Osteoblast (primary cell): ENCODE measurements around the gene EHD2. TPM values are rescaled to one million over a fixed set of nuclear protein-coding genes. Genes with fewer than 3 reads are reported as not detected.
A peak's percentile ranks its signal among the peaks of the same experiment; 100 is the strongest.

Experiments
- DNase-seq: peaks from one replicate; pipeline ENCODE4 v3.0.0; 2011; ENCODE audit warnings: low spot score, mixed read lengths; ENCODE audit not compliant: insufficient read length; ENCODE audit errors: missing footprints
- H2AFZ ChIP-seq: 2 replicates; pipeline ENCODE4 v1.6.0; 2011; ENCODE audit warnings: mild to moderate bottlenecking, low read length
- H3K27ac ChIP-seq: 2 replicates; pipeline ENCODE4 v1.5.1; 2011; ENCODE audit warnings: mild to moderate bottlenecking, low read depth, low read length, moderate library complexity
- H3K27me3 ChIP-seq: 2 replicates; pipeline ENCODE4 v1.6.0; 2012; ENCODE audit warnings: mild to moderate bottlenecking, control low read depth, inconsistent platforms, low read length, moderate library complexity; ENCODE audit not compliant: insufficient read depth
- H3K36me3 ChIP-seq: 2 replicates; pipeline ENCODE4 v1.5.1; 2011; ENCODE audit warnings: mild to moderate bottlenecking, low read length, control low read depth, moderate library complexity; ENCODE audit not compliant: insufficient read depth
- H3K4me1 ChIP-seq: 2 replicates; pipeline ENCODE4 v1.5.1; 2011; ENCODE audit warnings: mild to moderate bottlenecking, low read length, control low read depth, moderate library complexity; ENCODE audit not compliant: insufficient read depth
- H3K4me2 ChIP-seq: 2 replicates; pipeline ENCODE4 v1.6.0; 2011; ENCODE audit warnings: mild to moderate bottlenecking, low read length; ENCODE audit not compliant: insufficient read depth
- H3K4me3 ChIP-seq: fragments of 200-600 bp; sonication (generic); 3 replicates; pipeline ENCODE4 v1.5.1; 2012; ENCODE audit warnings: mild to moderate bottlenecking, low read length, inconsistent platforms; ENCODE audit not compliant: insufficient read depth
- H3K79me2 ChIP-seq: 2 replicates; pipeline ENCODE4 v1.6.0; 2012; ENCODE audit warnings: mild to moderate bottlenecking, low read length, control low read depth, inconsistent platforms; ENCODE audit not compliant: insufficient read depth
- H3K9me3 ChIP-seq: 2 replicates; pipeline ENCODE4 v1.5.1; 2011; ENCODE audit warnings: low read depth, low read length, control low read depth
- H4K20me1 ChIP-seq: 2 replicates; pipeline ENCODE4 v1.6.0; 2012; ENCODE audit warnings: mild to moderate bottlenecking, low read length, control low read depth; ENCODE audit not compliant: insufficient read depth
- CTCF ChIP-seq: IDR thresholded peaks from 2 replicates; pipeline ENCODE4 v1.5.1; 2011; ENCODE audit warnings: mild to moderate bottlenecking, low read depth, low read length, moderate library complexity; ENCODE audit errors: extremely low read depth
- total RNA-seq: library from RNA; depleted of rRNA; stranded (reverse); fragments of >200 nt; gene quantifications from 2 replicates; pipeline ENCODE4 v1.2.3, GENCODE V29; 2012

Gene EHD2
- total RNA-seq, 1 donor = 144 TPM

- Histone ChIP-seq H3K4me3 (no peak overlapping the region), H3K79me2 (peaks cover 38% of the 10 kb centered on the region), H4K20me1 (peaks cover 16% of the 10 kb centered on the region), H3K9me3 (no peaks in the 10 kb centered on the region), H2AFZ (no peak overlapping the region), H3K27ac (no peak overlapping the region), H3K27me3 (no peaks in the 10 kb centered on the region), H3K4me1 (no peaks in the 10 kb centered on the region), H3K36me3 (peaks cover 60% of the 10 kb centered on the region), H3K4me2 (no peak overlapping the region)
- no peak for TF ChIP-seq CTCF
- DNase-seq = peak; percentile 41
Measured at GRCh38 chr19:47735131-47735530, 21.9 kb downstream of the EHD2 start.

GRCh38 chr19:47740866-47741519 is 27.8 kb downstream of the EHD2 start:
- H3K36me3 ChIP-seq = peaks cover 52% of the 10 kb centered on the region
- no peaks in the 10 kb centered on the region for H3K27me3 ChIP-seq
- H4K20me1 ChIP-seq = peaks cover 3% of the 10 kb centered on the region
- H3K4me1 ChIP-seq = peaks cover 16% of the 10 kb centered on the region
- H3K79me2 ChIP-seq = peaks cover 10% of the 10 kb centered on the region
- no peak overlapping the region for H3K4me3 ChIP-seq
- no peak overlapping the region for H3K4me2 ChIP-seq
- no peak overlapping the region for H3K27ac ChIP-seq
- DNase-seq = no peak
- no peaks in the 10 kb centered on the region for H3K9me3 ChIP-seq
- no peak for TF ChIP-seq CTCF
- H2AFZ ChIP-seq = no peak overlapping the region

GRCh38 chr19:47741544-47742140 is 28.4 kb downstream of the EHD2 start:
- peak; percentile 59 for DNase-seq
- no peak overlapping the region for H3K4me3 ChIP-seq
- no peaks in the 10 kb centered on the region for H4K20me1 ChIP-seq
- no peaks in the 10 kb centered on the region for H3K9me3 ChIP-seq
- no peak for TF ChIP-seq CTCF
- peaks cover 16% of the 10 kb centered on the region for H3K4me1 ChIP-seq
- no peak overlapping the region for H2AFZ ChIP-seq
- H3K27me3 ChIP-seq = no peaks in the 10 kb centered on the region
- H3K36me3 ChIP-seq = peaks cover 47% of the 10 kb centered on the region
- peaks cover 13% of the 10 kb centered on the region for H3K79me2 ChIP-seq
- no peak overlapping the region for H3K4me2 ChIP-seq
- H3K27ac ChIP-seq = no peak overlapping the region

- Histone ChIP-seq H3K4me2 (peak overlapping the region; percentile 92), H4K20me1 (no peaks in the 10 kb centered on the region), H3K4me3 (peak overlapping the region; percentile 71), H3K27ac (peak overlapping the region; percentile 99), H3K4me1 (peaks cover 16% of the 10 kb centered on the region), H3K79me2 (peaks cover 20% of the 10 kb centered on the region), H2AFZ (peak overlapping the region; percentile 31), H3K36me3 (peaks cover 51% of the 10 kb centered on the region), H3K9me3 (no peaks in the 10 kb centered on the region), H3K27me3 (no peaks in the 10 kb centered on the region)
- TF ChIP-seq CTCF = no peak
- DNase-seq = no peak
Measured at GRCh38 chr19:47742634-47743033, 29.4 kb downstream of the EHD2 start.
